ENCODE data around the gene PMFBP1. TPM values are rescaled to one million over a fixed set of nuclear protein-coding genes. Genes with fewer than 3 reads are reported as not detected.

PMFBP1 gene
- total and polyA plus RNA-seq, 2 of the 4 experiments (the other 2 are of a cell fraction): under 0.01 TPM; not detected in 1

- H3K4me3 ChIP-seq (ENCODE audit: insufficient read depth, low read depth, low read length): no peak overlapping the region
- no TSS peak for BruUV-seq (replicated peaks)
- H4K91ac ChIP-seq (ENCODE audit: insufficient read depth, low read depth, low read length): no peak overlapping the region
- H3K9me1 ChIP-seq (ENCODE audit: insufficient read depth, low read length): no peaks in the 10 kb centered on the region; the same call in 1 of the 2 replicates
- no peak overlapping the region for H3K9ac ChIP-seq (ENCODE audit: low read depth, low read length)
- H3K9me3 ChIP-seq (ENCODE audit: control insufficient read depth, insufficient read depth, low read length): no peaks in the 10 kb centered on the region
- no peak overlapping the region for H2BK5ac ChIP-seq (ENCODE audit: low read depth, low read length, poor library complexity, severe bottlenecking)
- intact Hi-C loops (cut with micrococcal nuclease): no loop called here
- no peak overlapping the region for H2AK9ac ChIP-seq (replicated peaks; ENCODE audit: low read depth, low read length, poor library complexity)
- H3K4me1 ChIP-seq (ENCODE audit: control insufficient read depth, insufficient read depth, low read length): no peaks in the 10 kb centered on the region
- no peak overlapping the region for H3K4me2 ChIP-seq (ENCODE audit: low read depth, low read length)
- in situ Hi-C loops (cut with MboI; ENCODE audit: low sequenced_read_pairs): no loop called here
- CTCF ChIA-PET: no interaction called here
- H2AK5ac ChIP-seq (ENCODE audit: low read depth, low read length): no peak overlapping the region
- ATAC-seq (ENCODE audit: low read depth): no peak
- no peak overlapping the region for H3K14ac ChIP-seq (replicated peaks; ENCODE audit: low read depth, low read length)
- H2BK120ac ChIP-seq (ENCODE audit: low read depth, low read length): no peak overlapping the region
- H4K20me1 ChIP-seq (ENCODE audit: insufficient read depth, low read length): no peaks in the 10 kb centered on the region
- H3K27ac ChIP-seq (ENCODE audit: insufficient read depth, low read length): no peak overlapping the region
- no peak overlapping the region for H2BK20ac ChIP-seq (ENCODE audit: low read depth, low read length)
- dilution Hi-C loops (cut with HindIII; ENCODE audit: low sequenced_read_pairs, unreplicated experiment): no loop called here
- DNase-seq: no peak
- no peak overlapping the region for H2BK15ac ChIP-seq (ENCODE audit: low read depth, low read length)
- TF ChIP-seq MXI1 (IDR thresholded peaks at IDR 0.05; ENCODE audit: borderline replicate concordance, low read depth, low read length): no peak
- no peak for TF ChIP-seq RAD21 (IDR thresholded peaks at IDR 0.05; ENCODE audit: low read length)
- H4K8ac ChIP-seq (ENCODE audit: low read depth in 2 of 2, low read length in 2 of 2): no peak overlapping the region
- WGBS, 2 experiments (ENCODE audit: extremely low coverage in 2 of 2, insufficient read length in 1 of 2): 97% methylated on average over 6 of the region's 15 CpGs; no CpG with 5 or more reads in 1 of the 2 experiments
- H4K5ac ChIP-seq (ENCODE audit: low read depth, low read length): no peak overlapping the region
- H3K27me3 ChIP-seq (ENCODE audit: control insufficient read depth, insufficient read depth, low read length): no peaks in the 10 kb centered on the region
- H2AFZ ChIP-seq (replicated peaks; ENCODE audit: low read length, poor library complexity): no peak overlapping the region
- H3K56ac ChIP-seq (ENCODE audit: extremely low read depth, insufficient read depth, low read length): no peak overlapping the region
- H3K18ac ChIP-seq (ENCODE audit: low read depth, low read length): no peak overlapping the region
- H3K4ac ChIP-seq (ENCODE audit: low read depth, low read length): no peak overlapping the region
- no peak overlapping the region for H3K23ac ChIP-seq (ENCODE audit: low read depth, low read length)
- no peaks in the 10 kb centered on the region for H3K79me1 ChIP-seq (ENCODE audit: low read depth in 1 of 2, low read length in 2 of 2)
- POLR2A ChIA-PET (ENCODE audit: unreplicated experiment): no interaction called here
- peaks cover 50% of the 10 kb centered on the region for H3K36me3 ChIP-seq (ENCODE audit: control insufficient read depth, insufficient read depth, low read length)
Measured at GRCh38 chr16:72112452-72112792, 59.5 kb downstream of the PMFBP1 start.

Measured in IMR-90 (cell line).